Thyroid gland (tissue), 4 donors: ENCODE measurements around the gene HHAT.
"Not testable (repeated sequence)": the region's sequence is repeated elsewhere in the genome, so short reads cannot be mapped to it uniquely, and the experiment has no call there.

Experiments
- POLR2A ChIP-seq, 2 donors: fragments of 450-650 bp; IDR thresholded peaks; one replicate each; pipeline ENCODE4 v1.6.1; 2017; ENCODE audit warnings: antibody characterized with exemption in 2 of 2, mild to moderate bottlenecking in 2 of 2, moderate library complexity in 1 of 2
- TF ChIP-seq, protein P1 (sequence below), 6 experiments: fragments of 200-600 bp in 3 of 6; fragments of 450-650 bp in 3 of 6; sonication (generic) in 3 of 6; IDR thresholded peaks; one replicate each; pipeline ENCODE4 v1.5.1; 2016 to 2019; ENCODE audit warnings: antibody characterized with exemption in 6 of 6, mild to moderate bottlenecking in 2 of 6, inconsistent platforms in 1 of 6, moderate library complexity in 1 of 6

DNA sequence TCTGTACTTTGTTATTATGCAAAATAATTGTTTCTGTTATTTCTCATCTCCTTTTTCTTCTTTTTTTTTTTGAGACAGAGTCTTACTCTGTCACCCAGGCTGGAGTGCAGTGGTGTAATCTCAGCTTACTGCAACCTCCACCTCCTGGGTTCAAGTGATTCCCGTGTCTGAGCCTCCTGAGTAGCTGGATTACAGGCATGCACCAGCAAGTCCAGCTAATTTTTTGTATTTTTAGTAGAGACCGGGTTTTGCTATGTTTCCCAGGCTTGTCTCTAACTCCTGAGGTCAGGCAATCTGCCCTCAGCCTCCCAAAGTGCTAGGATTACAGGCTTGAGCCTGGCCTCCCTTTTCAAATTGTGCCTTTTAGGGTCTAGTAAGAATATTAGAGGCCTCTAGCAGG is 77.6 kb downstream of the HHAT start:
- TF ChIP-seq, protein P1, sequence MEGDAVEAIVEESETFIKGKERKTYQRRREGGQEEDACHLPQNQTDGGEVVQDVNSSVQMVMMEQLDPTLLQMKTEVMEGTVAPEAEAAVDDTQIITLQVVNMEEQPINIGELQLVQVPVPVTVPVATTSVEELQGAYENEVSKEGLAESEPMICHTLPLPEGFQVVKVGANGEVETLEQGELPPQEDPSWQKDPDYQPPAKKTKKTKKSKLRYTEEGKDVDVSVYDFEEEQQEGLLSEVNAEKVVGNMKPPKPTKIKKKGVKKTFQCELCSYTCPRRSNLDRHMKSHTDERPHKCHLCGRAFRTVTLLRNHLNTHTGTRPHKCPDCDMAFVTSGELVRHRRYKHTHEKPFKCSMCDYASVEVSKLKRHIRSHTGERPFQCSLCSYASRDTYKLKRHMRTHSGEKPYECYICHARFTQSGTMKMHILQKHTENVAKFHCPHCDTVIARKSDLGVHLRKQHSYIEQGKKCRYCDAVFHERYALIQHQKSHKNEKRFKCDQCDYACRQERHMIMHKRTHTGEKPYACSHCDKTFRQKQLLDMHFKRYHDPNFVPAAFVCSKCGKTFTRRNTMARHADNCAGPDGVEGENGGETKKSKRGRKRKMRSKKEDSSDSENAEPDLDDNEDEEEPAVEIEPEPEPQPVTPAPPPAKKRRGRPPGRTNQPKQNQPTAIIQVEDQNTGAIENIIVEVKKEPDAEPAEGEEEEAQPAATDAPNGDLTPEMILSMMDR (IDR thresholded peaks at IDR 0.05) = not testable (repeated sequence)
- TF ChIP-seq POLR2A (IDR thresholded peaks at IDR 0.05) = not testable (repeated sequence)
